ENCODE results near the gene SHPK.
"Not testable (repeated sequence)": the region's sequence is repeated elsewhere in the genome, so short reads cannot be mapped to it uniquely, and the experiment has no call there.

Gene SHPK

DNA sequence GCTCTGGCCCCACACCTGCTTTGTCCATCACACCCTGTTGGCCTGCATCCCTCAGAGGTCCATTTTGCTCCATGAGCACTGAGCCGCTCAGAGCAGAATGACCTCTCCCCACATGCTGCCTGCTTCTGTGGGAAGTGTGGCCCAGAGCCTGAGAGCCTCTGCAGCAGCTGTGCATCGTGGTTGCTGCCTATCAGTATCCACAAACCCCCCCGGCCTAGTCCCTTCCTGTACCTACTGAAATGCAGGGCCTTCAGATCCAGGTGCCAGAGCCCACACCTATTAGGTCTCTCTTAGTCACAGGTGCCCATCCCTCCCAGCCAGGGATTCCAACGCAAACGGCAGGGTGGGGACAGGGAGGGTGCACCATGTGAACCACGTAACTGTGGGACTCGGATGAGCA, 61.8 kb downstream of the SHPK start:
- Histone ChIP-seq H3K36me3 (ENCODE audit: insufficient read depth, low read length) (peaks cover 10% of the 10 kb centered on the region), H3K4me3 (ENCODE audit: low read depth in 1 of 2, low read length in 2 of 2) (no peak overlapping the region), H3K4me1 (ENCODE audit: insufficient read depth, low read length) (no peaks in the 10 kb centered on the region)

DNA sequence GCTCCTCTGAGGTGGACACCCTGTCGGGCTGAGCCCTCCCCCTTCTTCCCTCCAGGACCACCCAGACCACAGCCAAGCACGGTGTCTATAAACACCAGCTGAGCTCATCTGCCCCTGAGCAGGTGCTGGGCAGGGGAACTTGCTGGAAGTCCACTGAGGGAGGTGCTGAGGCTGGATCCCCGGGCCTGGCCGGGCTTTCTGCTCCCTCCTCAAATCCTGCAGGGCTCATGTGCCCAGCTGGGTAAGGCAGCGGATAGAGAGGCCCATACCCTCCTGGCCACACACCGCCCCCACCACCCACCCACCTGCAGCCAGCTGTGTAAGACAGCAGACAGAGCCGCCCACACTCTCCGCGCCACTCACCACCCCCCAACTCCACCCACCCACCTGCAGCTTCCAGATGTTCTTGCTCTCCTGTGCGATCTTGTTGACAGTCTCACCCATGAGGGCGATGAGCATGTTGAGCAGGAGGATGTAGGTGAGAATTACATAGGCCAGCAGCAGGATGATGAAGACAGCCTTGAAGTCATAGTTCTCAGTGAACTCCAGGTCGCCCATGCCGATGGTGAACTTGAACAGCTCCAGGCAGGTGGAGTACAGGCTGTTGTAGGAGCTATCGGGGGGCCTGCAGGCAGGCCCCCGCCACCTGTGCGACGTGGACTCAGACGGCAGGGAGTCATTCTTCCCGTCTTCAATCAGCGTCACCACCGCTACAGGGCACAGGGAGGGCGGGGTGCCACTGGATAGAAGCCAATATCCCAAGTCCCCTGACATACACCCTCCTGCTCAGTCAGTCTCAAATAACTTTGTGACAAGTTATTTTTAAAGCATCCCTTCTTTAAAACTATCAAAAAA, 62.6 kb downstream of the SHPK start:
- Histone ChIP-seq H3K9ac (ENCODE audit: low read length) (no peak overlapping the region), H3K4me1 (ENCODE audit: insufficient read depth, low read length) (no peaks in the 10 kb centered on the region), H3K36me3 (ENCODE audit: insufficient read depth, low read length) (peaks cover 10% of the 10 kb centered on the region), H3K27me3 (ENCODE audit: control insufficient read depth in 1 of 2, insufficient read depth in 2 of 2, low read length in 2 of 2) (no peaks in the 10 kb centered on the region), H3K4me3 (ENCODE audit: low read depth in 1 of 2, low read length in 2 of 2) (no peak overlapping the region), H3K9me3 (ENCODE audit: low read length) (no peaks in the 10 kb centered on the region), H3K27ac (ENCODE audit: low read depth, low read length) (no peak overlapping the region)

More for the DNA sequence above, 61.8 kb downstream of the SHPK start:
- Histone ChIP-seq H3K9ac (ENCODE audit: low read length) (no peak overlapping the region), H3K27ac (ENCODE audit: low read depth, low read length) (no peak overlapping the region), H3K9me3 (ENCODE audit: low read length) (no peaks in the 10 kb centered on the region), H3K27me3 (ENCODE audit: control insufficient read depth in 1 of 2, insufficient read depth in 2 of 2, low read length in 2 of 2) (no peaks in the 10 kb centered on the region)

DNA sequence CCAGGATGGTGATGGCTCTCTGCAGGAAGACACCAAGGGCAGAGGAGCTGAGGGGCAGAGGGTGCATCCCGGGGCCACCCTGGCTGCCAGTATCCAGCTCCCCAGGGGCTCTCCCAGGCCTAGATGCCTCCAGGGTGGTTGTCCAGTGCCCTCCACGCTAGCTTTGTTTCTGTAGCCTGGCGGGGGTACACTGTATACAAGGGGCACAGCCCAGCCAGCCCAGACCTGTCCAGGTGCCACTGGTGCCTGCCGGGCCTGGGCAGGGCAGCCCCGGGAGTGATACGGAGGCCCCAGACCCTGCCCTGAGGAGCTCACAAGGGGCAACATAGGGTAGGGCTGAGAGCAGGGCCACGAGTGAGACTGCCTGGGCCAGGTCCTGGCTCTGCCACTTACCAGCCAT, 63.8 kb downstream of the SHPK start:
- Histone ChIP-seq H3K27me3 (ENCODE audit: control insufficient read depth in 1 of 2, insufficient read depth in 2 of 2, low read length in 2 of 2) (no peaks in the 10 kb centered on the region), H3K4me1 (ENCODE audit: insufficient read depth, low read length) (no peaks in the 10 kb centered on the region), H3K9me3 (ENCODE audit: low read length) (no peaks in the 10 kb centered on the region), H3K9ac (ENCODE audit: low read length) (no peak overlapping the region), H3K4me3 (ENCODE audit: low read depth in 1 of 2, low read length in 2 of 2) (no peak overlapping the region), H3K27ac (ENCODE audit: low read depth, low read length) (no peak overlapping the region), H3K36me3 (ENCODE audit: insufficient read depth, low read length) (peaks cover 5% of the 10 kb centered on the region)

- Histone ChIP-seq H3K4me1 (ENCODE audit: insufficient read depth, low read length) (no peaks in the 10 kb centered on the region), H3K9me3 (ENCODE audit: low read length) (no peaks in the 10 kb centered on the region), H3K4me3 (ENCODE audit: low read depth in 1 of 2, low read length in 2 of 2) (no peak overlapping the region), H3K9ac (ENCODE audit: low read length) (no peak overlapping the region), H3K36me3 (ENCODE audit: insufficient read depth, low read length) (no peaks in the 10 kb centered on the region), H3K27me3 (ENCODE audit: control insufficient read depth in 1 of 2, insufficient read depth in 2 of 2, low read length in 2 of 2) (no peaks in the 10 kb centered on the region), H3K27ac (ENCODE audit: low read depth, low read length) (no peak overlapping the region)
Observed at GRCh38 chr17:3571043-3571900, 64.8 kb downstream of the SHPK start.

DNA sequence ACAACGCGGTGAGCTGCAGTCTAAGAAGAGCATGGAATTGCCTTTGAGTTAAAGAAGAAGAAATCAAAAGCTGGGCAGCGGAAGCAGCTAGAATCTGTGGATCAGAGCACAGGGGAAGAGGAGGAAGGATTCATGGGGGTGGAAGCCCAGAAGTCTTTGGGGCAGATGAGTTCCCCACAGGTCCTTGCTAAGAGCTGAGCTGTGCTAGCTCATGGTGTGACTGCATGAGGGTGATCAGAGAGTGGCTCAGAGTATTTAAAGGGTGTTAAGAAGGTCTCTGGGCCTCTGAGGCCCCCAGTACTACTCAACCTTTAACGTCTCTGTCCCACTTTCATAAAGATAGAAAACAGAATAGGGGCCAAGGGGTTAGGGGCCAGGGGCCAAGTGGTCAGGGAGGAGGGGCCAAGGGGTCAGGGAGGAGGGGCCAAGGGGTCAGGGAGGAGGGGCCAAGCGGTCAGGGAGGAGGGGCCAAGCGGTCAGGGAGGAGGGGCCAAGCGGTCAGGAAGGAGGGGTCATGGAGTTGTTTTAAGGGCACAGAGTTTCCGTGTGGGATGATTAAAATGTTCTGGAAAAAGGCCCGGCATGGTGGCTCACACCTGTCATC, 66.4 kb downstream of the SHPK start:
- Histone ChIP-seq H3K36me3 (ENCODE audit: insufficient read depth, low read length) (no peaks in the 10 kb centered on the region), H3K9me3 (ENCODE audit: low read length) (no peaks in the 10 kb centered on the region), H3K4me3 (ENCODE audit: low read depth in 1 of 2, low read length in 2 of 2) (no peak overlapping the region), H3K4me1 (ENCODE audit: insufficient read depth, low read length) (no peaks in the 10 kb centered on the region), H3K9ac (ENCODE audit: low read length) (no peak overlapping the region), H3K27me3 (ENCODE audit: control insufficient read depth in 1 of 2, insufficient read depth in 2 of 2, low read length in 2 of 2) (no peaks in the 10 kb centered on the region), H3K27ac (ENCODE audit: low read depth, low read length) (no peak overlapping the region)

GRCh38 chr17:3566551-3566950, 69.5 kb downstream of the SHPK start:
- no peak overlapping the region for H3K4me3 ChIP-seq (ENCODE audit: low read depth in 1 of 2, low read length in 2 of 2)
- H3K9me3 ChIP-seq (ENCODE audit: low read length), result no peaks in the 10 kb centered on the region
- no peaks in the 10 kb centered on the region for H3K4me1 ChIP-seq (ENCODE audit: insufficient read depth, low read length)
- no peaks in the 10 kb centered on the region for H3K36me3 ChIP-seq (ENCODE audit: insufficient read depth, low read length)
- no peaks in the 10 kb centered on the region for H3K27me3 ChIP-seq (ENCODE audit: control insufficient read depth in 1 of 2, insufficient read depth in 2 of 2, low read length in 2 of 2)
- H3K27ac ChIP-seq (ENCODE audit: low read depth, low read length), result no peak overlapping the region
- H3K9ac ChIP-seq (ENCODE audit: low read length), result no peak overlapping the region

DNA sequence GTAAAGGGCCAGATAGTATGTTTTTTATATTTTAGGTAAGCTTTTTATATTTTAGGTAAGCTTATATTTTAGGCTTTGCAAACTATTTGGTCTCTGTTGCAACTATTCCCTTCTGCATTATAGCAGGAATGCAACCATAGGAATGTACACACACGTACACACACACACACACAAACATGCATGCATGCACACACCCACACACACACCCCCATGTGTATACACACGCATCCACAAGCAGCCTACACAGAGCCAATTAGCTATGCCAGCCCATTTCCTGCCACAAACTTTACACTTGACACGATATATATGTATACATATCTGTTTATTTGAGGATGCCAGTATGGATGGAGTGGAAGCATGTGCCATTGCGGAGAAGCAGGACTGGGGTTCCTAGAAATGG, 70.9 kb downstream of the SHPK start:
- no peaks in the 10 kb centered on the region for H3K9me3 ChIP-seq (ENCODE audit: low read length)
- H3K9ac ChIP-seq (ENCODE audit: low read length), result no peak overlapping the region
- no peak overlapping the region for H3K4me3 ChIP-seq (ENCODE audit: low read depth in 1 of 2, low read length in 2 of 2)
- H3K4me1 ChIP-seq (ENCODE audit: insufficient read depth, low read length), result no peaks in the 10 kb centered on the region
- H3K27me3 ChIP-seq (ENCODE audit: control insufficient read depth in 1 of 2, insufficient read depth in 2 of 2, low read length in 2 of 2), result no peaks in the 10 kb centered on the region
- no peak overlapping the region for H3K27ac ChIP-seq (ENCODE audit: low read depth, low read length)
- H3K36me3 ChIP-seq (ENCODE audit: insufficient read depth, low read length), result no peaks in the 10 kb centered on the region

GRCh38 chr17:3564241-3564640, 71.8 kb downstream of the SHPK start:
- H3K9me3 ChIP-seq (ENCODE audit: low read length); H3K4me3 ChIP-seq (ENCODE audit: low read depth in 1 of 2, low read length in 2 of 2); H3K9ac ChIP-seq (ENCODE audit: low read length); H3K27me3 ChIP-seq (ENCODE audit: control insufficient read depth in 1 of 2, insufficient read depth in 2 of 2, low read length in 2 of 2); H3K27ac ChIP-seq (ENCODE audit: low read depth, low read length); H3K4me1 ChIP-seq (ENCODE audit: insufficient read depth, low read length); H3K36me3 ChIP-seq (ENCODE audit: insufficient read depth, low read length): not testable (repeated sequence)

DNA sequence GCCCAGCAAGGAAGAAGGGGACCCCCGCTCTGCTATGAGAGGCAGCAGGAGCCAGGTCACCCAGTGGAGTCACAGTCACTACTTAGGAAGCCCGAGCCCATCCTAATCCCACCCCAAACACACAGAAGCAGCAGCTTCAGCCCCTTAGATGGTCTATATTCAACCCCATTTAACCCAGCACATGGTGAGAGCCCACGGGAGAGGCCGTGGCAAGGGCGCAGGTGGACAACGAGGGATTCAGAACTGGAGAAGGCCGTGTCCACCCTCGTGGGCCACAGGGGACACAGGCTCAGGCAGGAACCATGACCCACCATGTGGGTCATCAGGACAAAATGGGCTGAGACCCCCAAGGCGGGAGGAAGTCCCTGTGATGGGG, 76.8 kb downstream of the SHPK start:
- Histone ChIP-seq H3K27ac (ENCODE audit: low read depth, low read length) (no peak overlapping the region), H3K27me3 (ENCODE audit: control insufficient read depth in 1 of 2, insufficient read depth in 2 of 2, low read length in 2 of 2) (no peaks in the 10 kb centered on the region), H3K36me3 (ENCODE audit: insufficient read depth, low read length) (no peaks in the 10 kb centered on the region), H3K9ac (ENCODE audit: low read length) (no peak overlapping the region), H3K4me1 (ENCODE audit: insufficient read depth, low read length) (peaks cover 6% of the 10 kb centered on the region), H3K9me3 (ENCODE audit: low read length) (no peaks in the 10 kb centered on the region), H3K4me3 (ENCODE audit: low read depth in 1 of 2, low read length in 2 of 2) (no peak overlapping the region)

DNA sequence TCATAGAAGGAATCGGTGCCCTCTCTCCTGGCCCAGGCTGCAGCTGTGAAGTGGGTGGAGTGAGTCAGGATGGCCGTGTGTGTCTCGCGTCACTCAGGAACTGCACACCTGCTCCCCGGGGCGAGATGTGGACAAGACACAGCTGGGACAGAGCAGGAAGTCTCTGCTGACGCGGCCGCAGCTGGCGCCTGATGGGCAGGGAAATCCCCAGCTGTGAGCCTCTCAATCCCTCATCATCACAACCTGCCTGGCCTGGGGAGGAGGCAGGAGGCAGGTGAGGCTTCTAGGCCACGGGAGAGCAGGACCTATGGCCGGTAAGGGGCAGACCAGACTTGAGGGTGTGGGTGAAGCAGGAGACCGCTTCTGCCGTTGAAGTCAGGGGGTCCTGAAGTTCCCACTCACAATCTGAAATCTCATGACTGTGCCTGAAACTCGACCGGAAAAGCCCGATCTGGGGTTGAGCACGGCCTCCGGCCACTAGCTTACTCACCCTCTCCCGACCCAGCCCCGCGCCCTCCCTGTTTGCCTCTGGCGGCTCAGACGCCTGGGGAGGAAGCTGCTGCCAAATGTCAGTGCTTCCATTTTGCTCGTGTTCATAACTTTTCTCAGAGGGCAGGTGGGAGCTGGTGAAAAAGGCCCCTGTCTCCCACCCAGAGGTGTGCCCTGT, 77.3 kb downstream of the SHPK start:
- no peaks in the 10 kb centered on the region for H3K9me3 ChIP-seq (ENCODE audit: low read length)
- no peak overlapping the region for H3K27ac ChIP-seq (ENCODE audit: low read depth, low read length)
- H3K27me3 ChIP-seq (ENCODE audit: control insufficient read depth in 1 of 2, insufficient read depth in 2 of 2, low read length in 2 of 2), result peaks cover 0 to 2% of the 10 kb centered on the region in 2 donors
- no peak overlapping the region for H3K9ac ChIP-seq (ENCODE audit: low read length)
- H3K4me1 ChIP-seq (ENCODE audit: insufficient read depth, low read length), result peaks cover 6% of the 10 kb centered on the region
- H3K4me3 ChIP-seq (ENCODE audit: low read depth in 1 of 2, low read length in 2 of 2), result no peak overlapping the region
- no peaks in the 10 kb centered on the region for H3K36me3 ChIP-seq (ENCODE audit: insufficient read depth, low read length)
